Parathyroid adenoma (tissue), 2 donors: ENCODE measurements around the gene GPBP1L1.

ENCODE experiments used
- H2AFZ ChIP-seq: fragments of 300-600 bp; sonication (generic); one replicate; pipeline ENCODE4 v1.7.0; 2017; ENCODE audit warnings: antibody characterized with exemption, mild to moderate bottlenecking
- H3K27ac ChIP-seq: fragments of 300-600 bp; sonication (generic); one replicate; pipeline ENCODE4 v1.7.0; 2017
- H3K27me3 ChIP-seq: fragments of 300-600 bp; sonication (generic); one replicate; pipeline ENCODE4 v1.7.0; 2017; ENCODE audit warnings: low read length; ENCODE audit not compliant: control insufficient read depth, insufficient read depth
- H3K36me3 ChIP-seq: fragments of 300-600 bp; sonication (generic); one replicate; pipeline ENCODE4 v1.7.0; 2017; ENCODE audit warnings: low read length; ENCODE audit not compliant: control insufficient read depth, insufficient read depth
- H3K4me1 ChIP-seq: fragments of 300-600 bp; sonication (generic); one replicate; pipeline ENCODE4 v1.7.0; 2017; ENCODE audit warnings: control low read depth
- H3K4me2 ChIP-seq: fragments of 300-600 bp; sonication (generic); one replicate; pipeline ENCODE4 v1.7.0; 2017; ENCODE audit warnings: low read length
- H3K4me3 ChIP-seq: fragments of 300-600 bp; sonication (generic); one replicate; pipeline ENCODE4 v1.7.0; 2017; ENCODE audit warnings: low read depth, low read length
- H3K79me2 ChIP-seq: fragments of 300-600 bp; sonication (generic); one replicate; pipeline ENCODE4 v1.7.0; 2017; ENCODE audit warnings: control low read depth
- H3K9ac ChIP-seq: fragments of 300-600 bp; sonication (generic); one replicate; pipeline ENCODE4 v1.7.0; 2017; ENCODE audit warnings: mild to moderate bottlenecking
- H3K9me3 ChIP-seq: fragments of 300-600 bp; sonication (generic); one replicate; pipeline ENCODE4 v1.7.0; 2017; ENCODE audit warnings: low read length; ENCODE audit not compliant: control insufficient read depth
- CTCF ChIP-seq: fragments of 300-600 bp; sonication (generic); IDR thresholded peaks from one replicate; pipeline ENCODE4 v1.7.0; 2017; ENCODE audit warnings: antibody characterized with exemption, mild to moderate bottlenecking
- donor health status: primary hyperparathyroidism.

The GPBP1L1 gene

DNA sequence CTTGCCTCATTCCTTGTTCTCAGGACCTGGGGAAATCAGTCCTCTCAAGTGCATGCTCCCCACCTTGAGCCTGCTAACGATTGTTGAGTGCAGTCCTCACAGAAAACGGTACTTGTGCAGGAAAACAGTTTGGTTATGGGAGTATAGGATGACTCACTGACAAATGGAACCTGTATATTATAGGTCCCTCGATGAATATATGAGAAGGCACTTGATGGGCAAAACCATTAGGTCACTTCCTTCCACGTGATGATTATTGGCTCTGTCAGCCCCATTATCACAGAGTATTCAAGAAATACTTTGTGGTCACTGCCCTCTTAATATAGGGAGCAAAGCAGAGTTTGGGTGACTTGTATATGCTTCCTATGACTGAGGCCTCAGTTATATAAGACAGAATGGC is 68.7 kb downstream of the GPBP1L1 start:
- Histone ChIP-seq H3K4me3 (no peak overlapping the region), H2AFZ (no peak overlapping the region), H3K4me2 (no peak overlapping the region), H3K27me3 (no peaks in the 10 kb centered on the region), H3K9ac (no peak overlapping the region), H3K4me1 (no peaks in the 10 kb centered on the region), H3K27ac (no peak overlapping the region), H3K36me3 (no peaks in the 10 kb centered on the region), H3K9me3 (no peaks in the 10 kb centered on the region), H3K79me2 (no peaks in the 10 kb centered on the region)
- no peak for TF ChIP-seq CTCF

- no peaks in the 10 kb centered on the region for H3K9me3 ChIP-seq
- H3K4me2 ChIP-seq, result no peak overlapping the region
- H3K27ac ChIP-seq, result no peak overlapping the region
- no peak for TF ChIP-seq CTCF
- no peaks in the 10 kb centered on the region for H3K4me1 ChIP-seq
- no peak overlapping the region for H3K4me3 ChIP-seq
- no peak overlapping the region for H3K9ac ChIP-seq
- H3K36me3 ChIP-seq, result no peaks in the 10 kb centered on the region
- H2AFZ ChIP-seq, result no peak overlapping the region
- no peaks in the 10 kb centered on the region for H3K79me2 ChIP-seq
- H3K27me3 ChIP-seq, result no peaks in the 10 kb centered on the region
Measured at GRCh38 chr1:45615885-45616284, 70.4 kb downstream of the GPBP1L1 start.

DNA sequence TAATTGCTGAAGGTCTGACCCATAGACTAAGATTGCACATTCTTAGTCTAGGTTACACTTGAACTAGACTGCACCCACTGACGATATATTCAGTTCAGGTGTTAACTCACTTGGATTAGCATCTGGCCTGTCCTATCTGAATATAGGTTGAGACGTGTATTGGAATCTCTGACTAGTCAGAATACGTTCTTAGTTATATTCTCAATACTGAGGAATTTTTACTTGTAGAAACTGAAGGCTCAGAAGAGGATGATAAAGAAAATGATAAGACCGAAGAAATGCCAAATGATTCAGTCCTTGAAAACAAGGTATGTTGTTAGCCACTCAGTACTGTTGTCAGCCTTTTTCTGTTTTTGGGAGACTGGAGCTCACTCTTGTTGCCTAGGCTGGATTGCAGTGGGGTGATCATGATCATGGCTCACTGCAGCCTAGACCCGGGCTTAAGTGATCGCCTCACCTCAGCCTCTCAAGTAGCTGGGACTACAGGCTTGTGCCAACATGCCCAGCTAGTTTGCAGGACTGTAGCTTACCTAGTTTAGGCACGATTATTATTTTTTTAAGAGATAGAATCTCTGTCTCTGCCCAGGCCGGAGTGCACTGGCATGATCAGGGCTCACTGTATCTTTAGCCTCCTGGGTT is 73.3 kb downstream of the GPBP1L1 start:
- no peaks in the 10 kb centered on the region for H3K27me3 ChIP-seq
- H2AFZ ChIP-seq, result no peak overlapping the region
- no peaks in the 10 kb centered on the region for H3K9me3 ChIP-seq
- H3K36me3 ChIP-seq, result no peaks in the 10 kb centered on the region
- H3K79me2 ChIP-seq, result no peaks in the 10 kb centered on the region
- H3K27ac ChIP-seq, result no peak overlapping the region
- no peaks in the 10 kb centered on the region for H3K4me1 ChIP-seq
- no peak for TF ChIP-seq CTCF
- H3K4me2 ChIP-seq, result no peak overlapping the region
- no peak overlapping the region for H3K9ac ChIP-seq
- H3K4me3 ChIP-seq, result no peak overlapping the region

- H3K27ac ChIP-seq, result no peak overlapping the region
- H3K4me1 ChIP-seq, result no peaks in the 10 kb centered on the region
- no peaks in the 10 kb centered on the region for H3K27me3 ChIP-seq
- H3K4me2 ChIP-seq, result no peak overlapping the region
- no peaks in the 10 kb centered on the region for H3K36me3 ChIP-seq
- H3K9ac ChIP-seq, result no peak overlapping the region
- no peak overlapping the region for H2AFZ ChIP-seq
- no peak overlapping the region for H3K4me3 ChIP-seq
- no peak for TF ChIP-seq CTCF
- H3K9me3 ChIP-seq, result no peaks in the 10 kb centered on the region
- no peaks in the 10 kb centered on the region for H3K79me2 ChIP-seq
Measured at GRCh38 chr1:45610589-45611226, 75.6 kb downstream of the GPBP1L1 start.
